ENCODE measurements around the gene PIP. TPM values are rescaled to one million over a fixed set of nuclear protein-coding genes. Genes with fewer than 3 reads are reported as not detected.
"Not testable (repeated sequence)": the region's sequence is repeated elsewhere in the genome, so short reads cannot be mapped to it uniquely, and the experiment has no call there.

PIP gene
- total RNA-seq = not detected
- not detected for polyA plus RNA-seq
- long read RNA-seq, donor 1 = 0 reads
- long read RNA-seq, donor 2 = 0 reads
- long read RNA-seq, donor 3 = 0 reads

GRCh38 chr7:143131781-143132180 lies at the start of gene PIP:
Gene PIP (plus strand): TSS chr7:143132077. CDS start chr7:143132117, 40 bp downstream.
- no peak within 1 kb of the TSS for H3K4me3 ChIP-seq
- no peak for DNase-seq
- TF ChIP-seq POLR2A (IDR thresholded peaks at IDR 0.05) (no peak), CTCF (IDR thresholded peaks at IDR 0.05) (no peak)
- no peak for ATAC-seq
- intact Hi-C loops (cut with DNase I) = no loop called here
- H3K4me1 ChIP-seq = peaks cover 0 to 2% (median 0%) of the 10 kb centered on the region in 12 donors
- WGBS, 4 donors = 47 to 55% (median 53%) methylated on average over 4 of the region's 4 CpGs
- peaks cover 0 to 2% (median 0%) of the 10 kb centered on the region in 9 donors for H3K27me3 ChIP-seq
- H3K36me3 ChIP-seq = no peaks in the 10 kb centered on the region
- H3K9me3 ChIP-seq = no peaks in the 10 kb centered on the region
- no peak within 1 kb of the TSS for H3K27ac ChIP-seq

- no peaks in the 10 kb centered on the region for H3K27me3 ChIP-seq
- H3K27ac ChIP-seq = no peak overlapping the region
- no peaks in the 10 kb centered on the region for H3K36me3 ChIP-seq
- ATAC-seq (no peak), DNase-seq (no peak)
- H3K4me3 ChIP-seq = no peak overlapping the region
- TF ChIP-seq POLR2A (IDR thresholded peaks at IDR 0.05) (no peak), CTCF (IDR thresholded peaks at IDR 0.05) (no peak)
- peaks cover 0 to 31% (median 4%) of the 10 kb centered on the region in 12 donors for H3K9me3 ChIP-seq
- WGBS, 4 donors = 48 to 60% (median 60%) methylated on average over 1 of the region's 1 CpG
- no peaks in the 10 kb centered on the region for H3K4me1 ChIP-seq
- intact Hi-C loops (cut with DNase I) = no loop called here
Observed at GRCh38 chr7:143085109-143085508, 46.8 kb upstream of the PIP start.

GRCh38 chr7:143085610-143086009 lies 46.3 kb upstream of the PIP start:
- 79 to 85% (median 81%) methylated on average over 3 of the region's 3 CpGs for WGBS, 4 donors
- not testable (repeated sequence) for ATAC-seq

GRCh38 chr7:143088549-143089231 lies 43.2 kb upstream of the PIP start:
- H3K4me1 ChIP-seq; ATAC-seq; H3K36me3 ChIP-seq; H3K27me3 ChIP-seq; H3K27ac ChIP-seq; intact Hi-C loops (cut with DNase I); H3K4me3 ChIP-seq; DNase-seq: not testable (repeated sequence)
- peaks cover 0 to 19% (median 2%) of the 10 kb centered on the region in 12 donors for H3K9me3 ChIP-seq
- 81 to 92% (median 86%) methylated on average over 15 to 16 of the region's 16 CpGs for WGBS, 4 donors

More at GRCh38 chr7:143085610-143086009, 46.3 kb upstream of the PIP start:
- H3K27ac ChIP-seq; DNase-seq; intact Hi-C loops (cut with DNase I); H3K4me3 ChIP-seq; H3K4me1 ChIP-seq; H3K36me3 ChIP-seq; H3K27me3 ChIP-seq: not testable (repeated sequence)
- peaks cover 0 to 31% (median 4%) of the 10 kb centered on the region in 12 donors for H3K9me3 ChIP-seq

- WGBS, 4 donors = 69 to 81% (median 73%) methylated on average over 2 of the region's 2 CpGs
- intact Hi-C loops (cut with DNase I) = no loop called here
- Histone ChIP-seq H3K9me3 (peaks cover 0 to 45% (median 23%) of the 10 kb centered on the region in 12 donors), H3K4me1 (no peaks in the 10 kb centered on the region), H3K27me3 (no peaks in the 10 kb centered on the region), H3K4me3 (no peak overlapping the region), H3K36me3 (no peaks in the 10 kb centered on the region), H3K27ac (no peak overlapping the region)
- ATAC-seq (no peak), DNase-seq (no peak)
- TF ChIP-seq CTCF (IDR thresholded peaks at IDR 0.05) (no peak), POLR2A (IDR thresholded peaks at IDR 0.05) (no peak)
Observed at GRCh38 chr7:143096146-143096545, 35.7 kb upstream of the PIP start.

- ATAC-seq; H3K27me3 ChIP-seq; DNase-seq; intact Hi-C loops (cut with DNase I); H3K27ac ChIP-seq; H3K4me3 ChIP-seq; H3K4me1 ChIP-seq; H3K36me3 ChIP-seq: not testable (repeated sequence)
- H3K9me3 ChIP-seq = peaks cover 0 to 57% (median 30%) of the 10 kb centered on the region in 12 donors
- WGBS, 4 donors = 77 to 85% (median 81%) methylated on average over 1 of the region's 1 CpG
Observed at GRCh38 chr7:143099579-143099978, 32.3 kb upstream of the PIP start.
